ENCODE data around the gene S1PR4. TPM values are rescaled to one million over a fixed set of nuclear protein-coding genes. Genes with fewer than 3 reads are reported as not detected.
"Not testable (repeated sequence)": the region's sequence is repeated elsewhere in the genome, so short reads cannot be mapped to it uniquely, and the experiment has no call there.

S1PR4 gene
- total RNA-seq, 1 donor from 2014 or later = 0.51 TPM

DNA sequence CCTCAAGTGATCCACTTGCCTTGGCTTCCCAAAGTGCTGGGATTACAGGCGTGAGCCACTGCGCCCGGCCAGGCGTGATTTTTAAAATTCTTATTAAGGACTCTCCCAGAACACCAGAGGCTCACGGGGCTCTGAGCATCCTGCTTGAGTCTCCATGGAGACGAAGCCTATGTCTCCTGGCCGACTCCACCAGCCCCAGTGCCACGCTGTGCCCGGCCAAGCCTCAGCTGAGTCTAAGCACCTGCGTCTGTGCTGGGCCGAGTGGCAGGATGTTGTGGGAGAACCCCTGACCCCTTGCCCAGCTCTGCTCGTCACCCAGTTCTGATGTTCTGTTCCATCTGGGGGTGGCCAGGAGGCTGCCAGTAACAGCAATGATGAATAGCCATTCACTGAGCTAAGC lies 42.0 kb downstream of the S1PR4 start:
- DNase-seq (ENCODE audit: low read depth in 2 of 2) = no peak

DNA sequence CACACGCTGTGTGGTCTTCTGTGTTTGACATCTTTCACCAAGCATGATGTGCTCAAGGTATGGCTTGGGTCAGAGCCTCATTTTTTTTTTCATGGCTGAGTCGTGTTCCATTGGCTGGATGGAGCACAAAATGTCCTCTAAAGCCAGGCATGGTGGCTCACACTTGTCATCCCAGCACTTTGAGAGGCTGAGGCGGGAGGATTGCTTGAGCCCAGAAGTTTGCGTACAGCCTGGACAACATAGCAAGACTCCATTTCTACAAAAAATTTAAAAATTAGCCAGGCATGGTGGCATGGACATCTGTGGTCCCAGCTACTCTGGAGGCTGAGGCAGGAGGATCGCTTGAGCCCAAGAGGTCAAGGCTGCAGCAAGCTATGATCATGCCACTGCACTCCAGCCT lies 43.0 kb downstream of the S1PR4 start:
- not testable (repeated sequence) for DNase-seq (ENCODE audit: low read depth in 2 of 2)

- no peak for DNase-seq (ENCODE audit: low read depth in 2 of 2)
These were observed 44.1 kb downstream of the S1PR4 start for GRCh38 chr19:3222709-3223108.

DNA sequence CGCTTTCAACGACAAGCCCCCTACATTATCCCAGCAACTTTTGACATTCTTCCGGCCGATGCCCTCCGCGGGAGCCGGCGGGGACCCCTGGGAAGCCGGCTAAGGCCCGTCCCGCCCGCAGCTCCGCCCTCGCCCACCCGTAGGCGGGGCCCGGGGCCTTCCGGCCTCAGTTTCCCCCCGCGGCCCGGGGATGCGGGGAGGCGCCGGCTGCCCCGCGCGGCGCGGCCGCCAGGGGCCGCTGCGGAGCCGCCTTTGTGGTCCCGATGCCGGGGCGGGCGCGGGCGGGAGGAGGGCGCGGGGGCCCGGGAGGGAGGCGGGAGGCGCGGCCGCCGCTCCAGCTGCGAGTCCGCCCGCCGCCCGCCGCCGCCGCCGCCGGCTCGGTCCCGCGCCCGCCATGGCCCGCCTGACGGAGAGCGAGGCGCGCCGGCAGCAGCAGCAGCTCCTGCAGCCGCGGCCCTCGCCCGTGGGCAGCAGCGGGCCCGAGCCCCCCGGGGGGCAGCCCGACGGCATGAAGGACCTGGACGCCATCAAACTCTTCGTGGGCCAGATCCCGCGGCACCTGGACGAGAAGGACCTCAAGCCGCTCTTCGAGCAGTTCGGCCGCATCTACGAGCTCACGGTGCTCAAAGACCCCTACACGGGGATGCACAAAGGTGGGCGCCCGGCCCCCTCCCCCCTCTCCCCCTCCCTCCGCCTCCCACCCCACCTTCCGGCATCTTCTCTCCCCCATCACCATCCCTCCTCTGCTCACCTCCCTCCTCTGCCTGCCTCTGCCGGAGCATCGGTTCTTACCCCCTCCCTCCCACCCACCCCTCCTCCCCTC lies 46.0 kb downstream of the S1PR4 start, which contains the start of gene CELF5:
CELF5 (plus strand) TSS at position 316 of the 823 bp plus-strand sequence; CDS start at position 395, 79 bp downstream.
- peak in 1 of 2 donors; percentile 11 for DNase-seq (ENCODE audit: low read depth in 2 of 2)

DNA sequence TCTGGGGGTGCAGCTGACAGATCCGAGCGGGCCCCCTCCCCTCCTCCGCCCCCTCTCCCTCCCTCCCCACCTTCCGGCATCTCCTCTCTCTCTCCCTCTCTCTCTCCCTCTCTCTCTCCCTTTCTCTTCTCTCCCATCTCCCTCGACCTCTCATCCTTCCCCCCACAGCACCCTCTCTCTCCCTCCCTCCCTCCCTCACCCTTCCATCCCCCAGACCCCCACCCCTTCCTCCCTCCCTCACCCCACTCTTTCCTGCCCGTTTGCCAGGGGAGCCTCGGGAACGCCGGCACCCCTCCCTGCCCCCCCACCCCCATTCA lies 46.6 kb downstream of the S1PR4 start:
- no peak for DNase-seq (ENCODE audit: low read depth in 2 of 2)

GRCh38 chr19:3225677-3226093 lies 47.1 kb downstream of the S1PR4 start:
- DNase-seq (ENCODE audit: low read depth in 2 of 2) = no peak

- DNase-seq (ENCODE audit: low read depth in 2 of 2) = no peak
These were observed 48.6 kb downstream of the S1PR4 start for GRCh38 chr19:3227054-3227626.

- no peak for DNase-seq (ENCODE audit: low read depth in 2 of 2)
These were observed 50.8 kb downstream of the S1PR4 start for GRCh38 chr19:3229346-3229743.

Other genes starting within 250 kb of the S1PR4 start
- 3.7 and 4.4 TPM in 2 replicates for gene ZNF77, start 233.8 kb upstream of the S1PR4 start, total RNA-seq
- 0.90 and 2.8 TPM in 2 replicates for gene TLE6, start 201.2 kb upstream of the S1PR4 start, total RNA-seq
- gene TLE2, start 149.5 kb upstream of the S1PR4 start, total RNA-seq = 2.7 and 24.9 TPM in 2 replicates
- gene TLE5, start 116.3 kb upstream of the S1PR4 start, total RNA-seq = 88.1 and 130 TPM in 2 replicates
- gene GNA11, start 84.4 kb upstream of the S1PR4 start, total RNA-seq = 50.3 and 71.7 TPM in 2 replicates
- 0.13 and 0.63 TPM in 2 replicates for gene GNA15, start 42.7 kb upstream of the S1PR4 start, total RNA-seq
- gene NCLN, start 7.2 kb downstream of the S1PR4 start, total RNA-seq = 33.2 and 45.0 TPM in 2 replicates
- gene CELF5, start 45.9 kb downstream of the S1PR4 start, total RNA-seq = 0.13 TPM in 1 of 2 replicates, not detected in the other
- gene NFIC, start 187.8 kb downstream of the S1PR4 start, total RNA-seq = 11.9 and 18.2 TPM in 2 replicates